GM12891 (cell line): Measurements from ENCODE around the gene TMEM119.

ENCODE experiments used
- POLR2A ChIP-seq: IDR thresholded peaks from 2 replicates; pipeline ENCODE4 v1.6.1; 2011; ENCODE audit warnings: low read depth, low read length, control low read depth
- POLR2AphosphoS5 ChIP-seq: IDR thresholded peaks from 2 replicates; pipeline ENCODE4 v1.6.1; 2011; ENCODE audit warnings: low read depth, low read length, control low read depth

DNA sequence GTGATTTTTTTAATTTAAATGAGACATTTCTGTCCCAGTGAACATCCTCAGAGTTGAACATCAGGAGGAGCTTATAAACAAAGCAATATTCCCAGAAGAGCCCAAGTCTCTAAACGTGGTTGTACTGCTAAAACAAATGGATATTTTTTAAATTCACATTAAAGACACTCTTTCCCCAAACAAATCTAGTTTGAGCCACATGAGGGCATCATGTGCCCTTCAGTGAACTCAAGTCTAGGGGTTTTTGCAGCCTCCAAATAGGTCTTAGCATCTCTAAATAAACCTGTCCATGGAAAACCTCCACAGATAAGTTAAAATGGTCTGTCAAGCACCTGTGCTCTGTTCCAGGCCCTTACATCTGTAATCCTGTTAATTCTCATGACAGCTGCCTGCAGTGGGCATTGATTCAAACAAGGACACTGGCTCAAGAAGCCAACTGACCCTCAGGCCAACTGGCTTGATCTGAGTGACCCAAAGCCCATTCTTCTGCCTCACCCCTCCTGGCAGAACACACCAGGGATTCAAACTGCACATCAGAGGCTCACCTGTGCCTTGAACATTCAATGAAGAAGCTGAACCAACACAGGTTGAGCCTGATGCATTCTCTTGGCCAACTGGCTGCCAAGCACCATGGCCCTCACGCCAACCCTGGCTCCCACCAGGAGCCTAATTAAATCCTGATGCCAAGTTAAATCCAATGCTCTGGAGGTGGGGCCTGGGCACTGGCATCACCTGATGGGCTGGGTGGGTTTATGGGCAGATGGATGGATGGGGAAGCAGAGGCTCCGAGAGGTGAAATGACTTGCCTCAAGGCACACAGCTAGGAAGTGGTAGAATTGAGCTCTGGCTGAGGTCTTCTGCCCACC, 26.9 kb downstream of the TMEM119 start:
- TF ChIP-seq POLR2A: no peak
- TF ChIP-seq POLR2AphosphoS5: no peak
